ENCODE measurements around the gene GMEB2. TPM values are rescaled to one million over a fixed set of nuclear protein-coding genes. Genes with fewer than 3 reads are reported as not detected.
A peak's percentile ranks its signal among the peaks of the same experiment; 100 is the strongest.
"Not testable (repeated sequence)": the region's sequence is repeated elsewhere in the genome, so short reads cannot be mapped to it uniquely, and the experiment has no call there.

Gene GMEB2
- total RNA-seq, 2 experiments from 2014 or later: 16.3 to 19.3 TPM

- Mint-ChIP-seq H3K36me3 (no peaks in the 10 kb centered on the region), H3K4me3 (peak overlapping the region; percentile 64), H3K27ac (peak overlapping the region; percentile 80), H3K9me3 (ENCODE audit: low read depth) (no peaks in the 10 kb centered on the region), H3K4me1 (peaks cover 30% of the 10 kb centered on the region), H3K27me3 (no peaks in the 10 kb centered on the region)
- ATAC-seq: peak; percentile 40
- CTCF ChIA-PET: interaction anchor here (0.7 to 2.1 kb wide), 25 partner anchors 11 to 332 kb away, joined by 3 to 19 read pairs (median 5); partner anchors contain the start of genes GMEB2, HELZ2, LIME1 and PPDPF
- peak; percentile 82 for DNase-seq
These were observed 14.4 kb upstream of the GMEB2 start for GRCh38 chr20:63641146-63641791.

DNA sequence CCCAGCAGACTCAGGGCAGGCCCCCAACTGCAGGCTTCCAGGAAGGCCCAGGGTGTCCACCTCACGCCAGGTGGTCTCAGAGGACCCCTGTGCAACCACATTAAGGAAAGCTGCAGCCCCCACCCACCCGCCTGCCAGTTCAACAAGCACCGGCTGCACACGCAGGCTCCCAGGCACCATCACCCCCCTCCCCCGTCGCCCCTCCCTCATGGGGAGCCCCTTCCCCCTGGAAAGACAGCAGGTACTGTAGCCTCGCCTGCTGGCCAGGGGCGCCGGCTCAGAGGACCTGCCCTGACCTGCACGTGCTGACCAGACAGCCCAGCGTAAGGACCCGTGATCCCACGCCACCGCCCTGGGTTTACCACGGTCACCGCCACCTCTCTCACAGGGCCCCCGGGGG lies 13.8 kb upstream of the GMEB2 start:
- H3K4me3 Mint-ChIP-seq: peak overlapping the region; percentile 76
- not testable (repeated sequence) for H3K27me3 Mint-ChIP-seq; ATAC-seq; H3K9me3 Mint-ChIP-seq (ENCODE audit: low read depth); H3K36me3 Mint-ChIP-seq
- peaks cover 34% of the 10 kb centered on the region for H3K4me1 Mint-ChIP-seq
- H3K27ac Mint-ChIP-seq: peak overlapping the region; percentile 100
- CTCF ChIA-PET: interaction anchor here (1.6 kb wide), 1 partner anchor 333 kb away, joined by 3 read pairs; no protein-coding TSS in a partner anchor
- DNase-seq: peak; percentile 57

GRCh38 chr20:63640086-63640485 lies 13.2 kb upstream of the GMEB2 start:
- Mint-ChIP-seq H3K27me3 (no peaks in the 10 kb centered on the region), H3K4me3 (peak overlapping the region; percentile 76), H3K4me1 (peaks cover 40% of the 10 kb centered on the region), H3K9me3 (ENCODE audit: low read depth) (no peaks in the 10 kb centered on the region), H3K27ac (peak overlapping the region; percentile 100), H3K36me3 (no peaks in the 10 kb centered on the region)
- DNase-seq (no peak), ATAC-seq (no peak)
- CTCF ChIA-PET: no interaction called here

DNA sequence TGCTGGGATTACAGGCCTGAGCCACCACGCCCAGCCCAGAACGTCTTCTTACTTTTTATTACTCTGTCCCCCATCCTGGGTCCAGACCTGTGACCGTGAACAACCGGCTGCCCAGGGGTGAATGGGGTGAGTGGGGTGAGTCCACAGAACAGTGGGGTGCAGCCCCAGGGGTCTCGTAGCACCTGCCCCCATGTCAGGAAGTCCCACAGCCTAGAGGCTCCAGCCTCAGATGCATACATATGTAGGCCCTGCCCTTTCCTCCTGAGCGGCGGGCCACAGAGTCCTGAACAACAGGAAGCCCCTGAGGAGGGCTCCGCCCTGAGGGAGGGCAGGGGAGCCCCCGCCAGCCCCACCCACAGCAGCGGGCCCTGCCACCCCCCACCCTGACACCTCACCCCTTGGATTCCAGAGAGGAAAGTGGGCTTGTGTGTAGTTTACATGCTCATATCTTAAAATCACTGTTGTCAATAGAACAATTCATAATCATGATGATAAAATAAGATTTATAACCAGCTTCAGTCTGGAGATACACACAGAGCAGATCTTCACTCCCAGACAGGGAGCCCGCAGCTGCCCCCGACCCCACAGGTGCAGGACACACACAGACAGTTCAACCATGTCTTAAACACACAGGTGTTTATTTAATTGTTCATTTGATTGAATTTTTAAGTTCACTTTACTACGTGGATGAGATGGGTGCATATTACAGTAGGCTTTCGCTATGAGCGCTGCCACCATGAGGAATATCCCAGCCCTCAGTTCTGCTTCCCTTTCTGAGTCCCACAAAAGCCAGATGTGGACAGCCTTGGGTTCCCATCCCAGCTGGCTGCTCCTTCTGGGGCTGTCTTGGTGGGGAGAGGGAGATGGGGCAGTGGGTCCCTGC lies 12.4 kb upstream of the GMEB2 start:
- DNase-seq (peak; percentile 90), ATAC-seq (peak; percentile 65)
- Mint-ChIP-seq H3K27ac (peak overlapping the region; percentile 100), H3K27me3 (no peaks in the 10 kb centered on the region), H3K4me3 (peak overlapping the region; percentile 80), H3K4me1 (peaks cover 47% of the 10 kb centered on the region), H3K9me3 (ENCODE audit: low read depth) (no peaks in the 10 kb centered on the region), H3K36me3 (no peaks in the 10 kb centered on the region)
- CTCF ChIA-PET: interaction anchor here (0.7 to 2.0 kb wide), 3 partner anchors 12 to 102 kb away, joined by 3 to 11 read pairs (median 10); partner anchors contain the start of genes GMEB2 and PTK6

GRCh38 chr20:63636752-63637628 lies 10.1 kb upstream of the GMEB2 start:
- Mint-ChIP-seq H3K27ac (peak overlapping the region; percentile 79), H3K9me3 (ENCODE audit: low read depth) (no peaks in the 10 kb centered on the region), H3K4me1 (peaks cover 53% of the 10 kb centered on the region), H3K27me3 (no peaks in the 10 kb centered on the region), H3K36me3 (no peaks in the 10 kb centered on the region), H3K4me3 (no peak overlapping the region)
- DNase-seq (no peak), ATAC-seq (no peak)
- CTCF ChIA-PET: interaction anchor here (1.3 to 2.0 kb wide), 2 partner anchors 19 to 99 kb away, joined by 3 to 11 read pairs; partner anchors contain the start of gene PTK6

- Mint-ChIP-seq H3K27ac (peak overlapping the region; percentile 96), H3K36me3 (no peaks in the 10 kb centered on the region), H3K27me3 (no peaks in the 10 kb centered on the region), H3K4me1 (peaks cover 53% of the 10 kb centered on the region), H3K4me3 (peak overlapping the region; percentile 55), H3K9me3 (ENCODE audit: low read depth) (no peaks in the 10 kb centered on the region)
- DNase-seq (peak; percentile 91), ATAC-seq (peak; percentile 72)
- CTCF ChIA-PET: interaction anchor here (2.1 kb wide), 1 partner anchor 98 kb away, joined by 8 read pairs; the partner anchor contains the start of gene PTK6
These were observed 8.7 kb upstream of the GMEB2 start for GRCh38 chr20:63635431-63636141.

GRCh38 chr20:63633732-63634131 lies 6.8 kb upstream of the GMEB2 start:
- H3K9me3 Mint-ChIP-seq (ENCODE audit: low read depth): no peaks in the 10 kb centered on the region
- H3K4me3 Mint-ChIP-seq: no peak overlapping the region
- ATAC-seq: no peak
- H3K36me3 Mint-ChIP-seq: peaks cover 2% of the 10 kb centered on the region
- H3K27ac Mint-ChIP-seq: peak overlapping the region; percentile 61
- H3K4me1 Mint-ChIP-seq: peaks cover 48% of the 10 kb centered on the region
- no peak for DNase-seq
- CTCF ChIA-PET: interaction anchor here (2.1 kb wide), 1 partner anchor 96 kb away, joined by 8 read pairs; the partner anchor contains the start of gene PTK6
- no peaks in the 10 kb centered on the region for H3K27me3 Mint-ChIP-seq

GRCh38 chr20:63631426-63631825 lies 4.5 kb upstream of the GMEB2 start:
- not testable (repeated sequence) for DNase-seq; H3K27ac Mint-ChIP-seq; H3K4me3 Mint-ChIP-seq; H3K9me3 Mint-ChIP-seq (ENCODE audit: low read depth); H3K27me3 Mint-ChIP-seq; H3K36me3 Mint-ChIP-seq; ATAC-seq
- peaks cover 41% of the 10 kb centered on the region for H3K4me1 Mint-ChIP-seq
- CTCF ChIA-PET: interaction anchor here (1.6 kb wide), 1 partner anchor 58 kb away, joined by 6 read pairs; the partner anchor contains the start of gene HELZ2

DNA sequence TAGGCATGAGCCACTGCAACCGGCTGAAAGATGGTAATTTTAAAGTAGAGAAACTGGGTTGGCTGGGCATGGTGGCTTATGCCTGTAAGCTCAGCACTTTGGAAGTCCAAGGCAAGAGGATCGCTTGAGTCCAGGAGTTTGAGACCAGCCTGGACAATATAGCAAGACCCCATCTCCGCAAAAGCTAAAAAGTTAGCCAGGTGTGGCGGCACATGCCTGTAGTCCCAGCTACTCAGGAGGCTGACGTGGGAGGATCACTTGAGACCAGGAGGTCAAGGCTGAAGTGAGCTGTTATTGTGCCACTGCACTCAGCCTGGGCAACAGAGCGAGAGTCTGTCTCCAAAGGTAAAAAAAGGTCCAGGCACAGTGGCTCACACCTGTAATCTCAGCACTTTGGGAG lies 4.1 kb upstream of the GMEB2 start:
- H3K36me3 Mint-ChIP-seq; H3K4me3 Mint-ChIP-seq; H3K27me3 Mint-ChIP-seq; ATAC-seq; H3K9me3 Mint-ChIP-seq (ENCODE audit: low read depth); H3K27ac Mint-ChIP-seq; DNase-seq: not testable (repeated sequence)
- CTCF ChIA-PET: interaction anchor here (1.6 kb wide), 1 partner anchor 57 kb away, joined by 6 read pairs; the partner anchor contains the start of gene HELZ2
- peaks cover 39% of the 10 kb centered on the region for H3K4me1 Mint-ChIP-seq

GRCh38 chr20:63628246-63628975 lies 1.5 kb upstream of the GMEB2 start:
- H3K27ac Mint-ChIP-seq: peak overlapping the region; percentile 92
- no peaks in the 10 kb centered on the region for H3K9me3 Mint-ChIP-seq (ENCODE audit: low read depth)
- CTCF ChIA-PET: interaction anchor here (1.0 to 1.9 kb wide), 4 partner anchors 13 to 108 kb away, joined by 3 to 14 read pairs (median 6); partner anchors contain the start of genes LIME1 and PTK6
- H3K4me1 Mint-ChIP-seq: peaks cover 24% of the 10 kb centered on the region
- peaks cover 10% of the 10 kb centered on the region for H3K36me3 Mint-ChIP-seq
- ATAC-seq (peak; percentile 53), DNase-seq (peak; percentile 83)
- peak overlapping the region; percentile 95 for H3K4me3 Mint-ChIP-seq
- H3K27me3 Mint-ChIP-seq: no peaks in the 10 kb centered on the region

DNA sequence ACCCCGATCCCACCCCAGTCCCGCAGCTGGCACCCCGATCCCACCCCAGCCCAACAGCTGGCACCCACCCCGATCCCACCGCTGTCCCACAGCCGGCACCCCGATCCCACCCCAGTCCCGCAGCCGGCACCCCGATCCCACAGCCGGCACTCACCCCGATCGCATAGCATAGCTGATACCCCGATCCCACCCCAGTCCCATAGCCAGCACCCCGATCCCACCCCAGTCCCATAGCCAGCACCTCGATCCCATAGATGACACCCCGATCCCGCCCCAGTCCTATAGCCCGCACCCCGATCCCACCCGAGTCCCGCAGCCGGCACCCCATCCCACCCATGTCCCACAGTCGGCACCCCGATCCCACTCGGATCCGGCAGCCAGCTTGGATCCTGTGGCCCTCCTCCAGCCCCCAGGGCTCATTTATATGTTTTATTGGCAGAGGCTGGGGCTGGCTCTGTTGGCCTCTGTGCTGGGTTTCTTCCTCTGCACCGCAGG lies 897 bp upstream of the GMEB2 start:
- peak; percentile 49 for DNase-seq
- CTCF ChIA-PET: interaction anchor here (0.7 to 1.9 kb wide), 5 partner anchors 11 to 90 kb away, joined by 4 to 14 read pairs (median 8); partner anchors contain the start of genes ARFRP1, PTK6, RTEL1 and ZGPAT
- no peaks in the 10 kb centered on the region for H3K9me3 Mint-ChIP-seq (ENCODE audit: low read depth)
- H3K4me1 Mint-ChIP-seq: peaks cover 22% of the 10 kb centered on the region
- peak overlapping the region; percentile 92 for H3K27ac Mint-ChIP-seq
- peak overlapping the region; percentile 95 for H3K4me3 Mint-ChIP-seq
- peak; percentile 9 for ATAC-seq
- peaks cover 12% of the 10 kb centered on the region for H3K36me3 Mint-ChIP-seq
- H3K27me3 Mint-ChIP-seq: no peaks in the 10 kb centered on the region
